SW 1271 (cell line): ENCODE results near the gene GNG7.
"Not testable (repeated sequence)": the region's sequence is repeated elsewhere in the genome, so short reads cannot be mapped to it uniquely, and the experiment has no call there.

Experiments used
- DNase-seq, 2 experiments: peaks; one replicate each; lab custom pipeline; 2025; lab: John Stamatoyannopoulos, UW

Gene GNG7

DNA sequence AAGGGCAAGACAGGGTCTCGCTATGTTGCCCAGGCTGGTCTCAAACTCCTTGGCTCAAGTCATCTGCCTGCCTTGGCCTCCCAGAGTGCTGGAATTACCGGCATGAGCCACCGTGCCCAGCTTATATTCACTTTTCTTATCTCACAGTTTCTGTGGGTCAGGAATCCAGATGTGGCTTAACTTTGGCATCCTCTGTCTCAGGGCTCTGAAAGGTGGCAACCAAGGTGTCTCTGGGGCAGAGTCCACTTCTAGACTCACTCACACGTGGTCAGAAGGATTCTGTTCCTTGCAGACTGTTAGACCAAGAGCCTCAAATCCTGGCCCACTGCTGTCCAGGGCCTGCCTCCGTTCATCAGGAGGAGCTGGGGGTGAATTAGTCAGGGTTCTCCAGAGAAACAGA, 238.1 kb downstream of the GNG7 start:
- no peak for DNase-seq

DNA sequence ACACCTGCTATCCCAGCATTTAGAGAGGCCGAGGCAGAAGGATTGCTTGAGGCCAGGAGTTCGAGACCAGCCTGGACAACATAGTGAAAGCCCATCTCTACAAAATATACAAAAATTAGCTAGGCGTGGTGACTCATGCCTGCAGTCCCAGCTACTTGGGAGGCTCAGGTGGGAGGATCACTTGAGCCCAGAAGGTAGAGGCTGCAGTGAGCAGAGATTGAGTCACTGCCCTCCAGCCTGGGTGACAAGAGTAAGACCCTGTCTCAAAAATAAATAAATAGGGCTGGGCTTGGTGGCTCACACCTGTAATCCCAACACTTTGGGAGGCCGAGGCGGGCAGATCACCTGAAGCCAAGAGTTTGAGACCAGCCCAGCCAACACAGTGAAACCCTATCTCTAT, 238.8 kb downstream of the GNG7 start:
- not testable (repeated sequence) for DNase-seq

DNA sequence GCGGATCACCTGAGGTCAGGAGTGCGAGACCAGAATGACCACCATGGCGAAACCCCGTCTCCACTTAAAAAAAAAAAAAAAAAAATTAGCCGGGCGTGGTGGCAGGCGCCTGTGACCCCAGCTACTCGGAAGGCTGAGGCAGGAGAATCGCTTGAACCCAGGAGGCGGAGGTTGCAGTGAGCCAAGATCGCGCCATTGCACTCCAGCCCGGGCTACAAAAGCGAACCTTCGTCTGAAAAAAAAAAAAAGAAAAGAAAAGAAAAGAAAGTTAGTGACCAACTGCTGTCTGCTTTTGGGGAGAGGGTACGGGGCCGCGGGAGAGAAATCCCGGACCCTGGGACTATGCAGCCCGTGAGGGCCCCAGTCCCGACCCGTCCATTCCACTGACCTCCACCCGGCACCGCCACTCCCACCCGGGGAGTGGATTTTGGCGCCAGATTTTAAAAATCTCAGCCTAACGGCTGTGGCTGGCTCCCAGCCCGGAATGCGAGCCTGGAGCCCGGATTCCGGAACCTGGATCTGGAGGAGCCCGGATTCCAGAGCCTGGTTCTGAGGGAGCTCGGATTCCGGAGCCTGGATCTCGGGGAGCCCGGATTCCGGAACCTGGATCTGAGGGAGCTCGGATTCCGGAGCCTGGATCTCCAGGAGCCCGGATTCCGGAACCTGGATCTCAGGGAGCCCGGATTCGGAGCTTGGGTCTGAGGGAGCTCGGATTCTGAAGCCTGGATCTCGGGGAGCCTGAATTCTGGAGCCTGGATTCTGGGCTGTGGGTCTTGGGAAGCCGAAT, 239.7 kb downstream of the GNG7 start:
- DNase-seq = peak; percentile 88 to 90

DNA sequence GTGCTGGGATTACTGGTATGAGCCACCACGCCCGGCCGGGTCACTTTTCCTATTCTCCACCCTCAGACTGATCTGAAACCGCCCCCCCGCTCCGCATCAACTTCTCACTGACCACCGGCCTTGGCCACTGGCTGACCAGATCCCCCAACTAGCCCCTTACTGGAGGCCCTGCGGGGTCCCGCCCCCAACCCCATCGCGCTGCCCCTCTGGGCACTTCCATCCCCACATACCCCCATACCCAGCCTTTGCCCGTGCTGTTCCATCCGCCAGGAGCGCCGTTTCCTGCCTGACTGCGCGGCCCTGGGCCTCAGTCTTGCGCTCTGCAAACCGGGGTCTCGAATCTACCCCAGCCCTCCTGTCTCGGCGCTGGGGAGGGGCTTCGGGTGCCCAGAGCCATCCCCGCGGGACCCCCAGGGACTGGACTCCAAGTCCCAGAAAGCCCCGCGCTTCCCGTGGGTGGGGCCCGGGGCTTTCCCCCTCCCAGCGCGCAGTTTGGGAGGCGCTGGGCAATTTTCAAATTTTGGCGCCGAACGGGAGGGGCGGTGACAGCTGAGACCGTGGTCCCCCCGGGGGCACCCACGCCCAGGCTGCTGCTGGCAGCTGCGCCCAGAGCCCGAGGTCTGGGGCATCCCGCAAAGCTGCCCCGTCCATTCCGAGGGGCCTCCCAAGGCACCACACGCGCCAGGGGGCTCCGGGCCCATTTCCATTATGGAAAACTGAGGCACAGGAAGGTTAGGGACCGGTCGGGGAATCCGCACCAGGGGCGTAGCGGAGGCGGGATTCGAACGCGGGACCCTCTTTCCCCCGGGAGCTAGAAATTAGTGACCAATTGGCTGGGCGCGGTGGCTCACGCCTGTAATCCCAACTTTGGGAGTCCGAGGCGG, 240.5 kb downstream of the GNG7 start:
- peak; percentile 69 to 70 for DNase-seq
